ENCODE results near the gene MRPS34.
"Not testable (repeated sequence)": the region's sequence is repeated elsewhere in the genome, so short reads cannot be mapped to it uniquely, and the experiment has no call there.

The MRPS34 gene

DNA sequence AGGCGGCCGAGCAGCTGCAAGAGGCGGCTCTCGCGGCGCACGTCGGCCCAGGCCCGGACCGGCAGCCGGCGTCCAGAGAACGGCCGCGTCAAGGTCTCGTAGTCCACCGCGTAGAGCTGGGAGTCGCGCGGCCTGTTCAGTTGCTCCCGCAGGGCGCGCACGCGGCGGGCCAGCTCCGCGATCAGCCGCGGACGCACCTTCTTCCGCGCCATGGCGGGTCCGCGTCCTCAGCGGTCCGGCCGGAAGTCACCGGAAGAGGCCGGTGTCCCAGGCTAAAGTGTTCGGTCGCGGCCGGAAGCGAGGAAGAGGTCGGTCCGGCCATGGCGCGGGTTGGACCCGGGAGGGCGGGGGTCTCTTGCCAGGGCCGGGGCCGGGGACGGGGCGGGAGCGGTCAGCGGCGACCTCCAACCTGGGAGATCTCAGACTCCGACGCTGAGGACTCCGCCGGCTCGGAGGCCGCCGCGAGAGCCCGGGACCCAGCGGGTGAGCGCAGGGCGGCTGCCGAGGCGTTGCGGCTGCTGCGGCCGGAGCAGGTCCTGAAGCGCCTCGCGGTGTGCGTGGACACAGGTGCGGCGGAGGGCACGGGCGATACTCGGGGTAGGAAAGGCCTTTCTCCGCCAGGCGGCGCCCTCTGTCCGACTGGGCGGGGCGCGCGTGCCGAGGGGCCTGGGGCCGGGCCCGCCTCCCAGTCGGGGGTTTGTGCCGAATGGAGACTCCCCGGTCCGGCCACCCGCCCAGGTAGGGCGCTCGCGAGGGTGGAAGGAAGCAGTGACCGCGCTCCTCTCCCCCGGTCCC, at the start of gene MRPS34:
Gene MRPS34, minus strand, starts transcription at position 227 of the 795 bp plus-strand sequence. Its CDS starts 15 bp downstream, at position 212.
- peak; percentile 90 for DNase-seq

DNA sequence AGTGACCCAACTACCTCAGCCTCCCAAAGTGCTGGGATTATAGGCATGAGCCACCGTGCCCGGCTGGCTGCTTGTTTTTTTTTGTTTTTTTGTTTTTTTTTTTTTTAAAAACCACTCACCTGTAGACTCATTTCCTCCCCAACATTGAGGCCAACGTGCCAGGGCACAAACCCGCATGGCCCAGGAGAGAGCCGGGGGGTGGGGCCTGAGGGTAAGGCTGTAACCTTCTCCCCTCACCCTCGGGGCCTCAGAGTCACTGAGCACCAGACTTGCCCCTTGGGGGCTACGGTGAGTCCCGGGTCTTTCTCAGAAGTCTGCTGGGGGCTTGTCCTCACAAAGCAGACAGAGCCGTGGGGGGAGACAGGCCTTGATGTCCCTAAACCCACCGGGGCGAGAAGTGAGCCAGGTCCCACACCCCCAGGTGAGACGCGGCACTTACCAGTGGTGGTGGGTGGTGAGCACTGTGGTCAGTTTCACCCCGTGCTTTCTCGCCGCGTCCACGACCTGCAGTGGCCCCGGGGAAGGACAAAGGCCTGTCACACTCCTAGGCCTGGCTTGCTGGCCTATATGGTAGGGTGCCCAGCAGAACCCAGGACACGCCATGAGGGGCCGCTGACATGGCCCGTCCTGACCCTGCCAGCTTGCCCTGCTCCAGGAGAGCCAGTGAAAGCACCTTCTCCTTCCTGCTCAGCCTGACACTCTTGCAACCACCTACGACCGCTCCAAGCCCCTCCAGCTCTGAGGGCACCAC, 49.1 kb upstream of the MRPS34 start:
- no peak for DNase-seq

DNA sequence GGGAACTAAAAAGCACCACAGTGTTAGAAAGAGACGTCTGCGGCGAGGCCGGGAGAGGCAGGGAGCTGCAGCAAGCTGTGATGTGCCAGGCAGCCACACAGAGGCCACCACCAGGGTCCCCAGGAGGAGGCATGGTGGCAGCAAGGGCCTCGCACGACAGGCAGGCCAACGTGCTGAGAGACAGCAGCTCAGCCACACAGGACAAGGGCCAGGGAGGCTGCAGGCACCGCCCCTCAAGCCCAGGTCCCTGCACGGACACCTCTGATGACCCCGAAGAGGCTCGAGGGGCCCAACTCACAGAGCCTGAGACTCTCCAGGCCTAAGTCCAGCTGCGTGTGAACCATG, 48.0 kb upstream of the MRPS34 start:
- no peak for DNase-seq

DNA sequence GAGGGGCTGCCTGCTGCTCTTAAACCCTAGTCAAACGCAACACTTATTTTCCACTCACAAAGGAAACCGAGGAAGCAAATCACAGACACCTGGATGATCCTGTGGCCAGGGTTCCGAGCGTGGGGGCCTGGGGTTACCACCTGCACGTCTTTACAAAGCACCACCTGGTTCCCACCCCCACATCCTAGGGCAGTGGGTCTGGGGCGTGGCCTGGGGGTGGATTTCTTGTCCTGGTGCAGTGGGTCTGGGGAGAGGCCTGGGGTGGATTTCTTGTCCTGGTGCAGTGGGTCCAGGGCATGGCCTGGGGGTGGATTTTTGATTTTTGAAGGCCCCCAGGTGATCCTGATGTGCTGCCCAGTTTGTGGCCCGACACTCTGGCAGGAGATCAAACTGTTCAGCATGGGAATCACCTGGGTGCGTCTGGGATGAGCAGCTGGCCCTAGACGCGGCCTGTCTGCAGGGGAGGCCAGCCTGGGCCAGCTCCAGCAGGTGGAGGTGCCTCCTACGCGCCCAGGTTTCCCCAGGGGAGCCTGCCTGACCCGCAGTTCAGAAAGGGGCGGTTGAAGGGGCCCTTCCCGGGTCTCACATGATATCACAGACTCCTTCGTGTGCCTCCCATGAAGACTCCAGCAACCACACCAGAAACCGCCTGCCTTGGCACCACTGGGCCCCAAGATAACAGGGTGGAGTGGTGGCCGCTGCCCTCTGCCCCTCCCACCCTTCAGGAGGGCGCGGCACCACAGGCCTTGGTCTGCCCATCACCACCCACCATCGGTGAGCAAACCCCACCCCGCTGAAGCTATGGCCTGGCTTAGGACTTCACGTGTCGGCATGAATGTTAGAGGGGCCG, 47.4 kb upstream of the MRPS34 start:
- no peak for DNase-seq

DNA sequence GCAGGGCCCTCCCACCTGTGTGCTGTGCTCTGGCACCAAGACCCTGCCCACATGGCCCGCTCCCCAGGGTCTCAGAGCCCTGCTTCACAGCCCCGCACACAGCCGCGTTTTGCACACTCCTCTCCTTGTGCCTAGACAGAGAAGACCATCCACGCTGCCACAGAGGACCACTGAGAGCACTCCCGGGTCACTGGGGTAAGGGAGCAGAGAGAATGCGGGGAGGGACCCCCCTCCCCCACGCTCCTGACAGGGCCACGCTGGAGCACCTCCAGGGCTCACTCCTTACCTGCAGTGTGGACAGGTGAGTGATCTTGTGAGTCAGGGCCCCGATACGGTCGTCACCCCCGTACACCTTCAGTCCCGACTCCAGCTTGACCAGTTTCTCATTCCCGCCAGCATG, 46.7 kb upstream of the MRPS34 start:
- no peak for DNase-seq

DNA sequence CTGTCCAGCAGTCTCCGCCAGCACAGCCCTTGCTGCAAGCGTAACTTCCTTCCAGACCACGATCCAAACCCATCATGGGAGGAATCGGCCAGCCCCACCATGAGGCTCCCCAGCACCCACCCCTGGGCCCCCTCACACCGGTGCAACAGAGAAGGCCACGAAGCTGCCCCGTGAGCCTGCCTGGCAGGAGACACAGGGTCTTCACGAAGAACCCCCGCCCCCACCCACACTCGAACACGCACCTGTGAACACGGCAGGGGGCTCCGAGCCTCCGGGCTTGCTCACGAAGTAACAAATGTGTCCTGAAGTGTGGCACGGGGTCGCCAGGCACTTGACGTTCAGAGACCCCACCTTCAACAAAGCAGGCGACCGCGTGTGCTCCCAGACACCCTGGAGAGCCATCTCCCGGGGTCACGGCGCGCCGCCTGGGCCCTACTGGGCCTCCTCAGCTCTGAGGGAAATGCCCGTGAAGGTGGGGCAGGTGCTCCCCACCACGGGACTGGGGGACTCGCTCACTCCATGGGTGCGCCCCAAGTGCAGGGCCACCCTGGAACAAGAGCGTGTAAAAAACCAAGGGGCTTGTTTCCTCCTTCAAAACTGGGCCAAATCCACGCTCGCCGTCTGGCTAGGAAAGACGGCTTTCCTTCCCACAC, 46.1 kb upstream of the MRPS34 start:
- DNase-seq = no peak

DNA sequence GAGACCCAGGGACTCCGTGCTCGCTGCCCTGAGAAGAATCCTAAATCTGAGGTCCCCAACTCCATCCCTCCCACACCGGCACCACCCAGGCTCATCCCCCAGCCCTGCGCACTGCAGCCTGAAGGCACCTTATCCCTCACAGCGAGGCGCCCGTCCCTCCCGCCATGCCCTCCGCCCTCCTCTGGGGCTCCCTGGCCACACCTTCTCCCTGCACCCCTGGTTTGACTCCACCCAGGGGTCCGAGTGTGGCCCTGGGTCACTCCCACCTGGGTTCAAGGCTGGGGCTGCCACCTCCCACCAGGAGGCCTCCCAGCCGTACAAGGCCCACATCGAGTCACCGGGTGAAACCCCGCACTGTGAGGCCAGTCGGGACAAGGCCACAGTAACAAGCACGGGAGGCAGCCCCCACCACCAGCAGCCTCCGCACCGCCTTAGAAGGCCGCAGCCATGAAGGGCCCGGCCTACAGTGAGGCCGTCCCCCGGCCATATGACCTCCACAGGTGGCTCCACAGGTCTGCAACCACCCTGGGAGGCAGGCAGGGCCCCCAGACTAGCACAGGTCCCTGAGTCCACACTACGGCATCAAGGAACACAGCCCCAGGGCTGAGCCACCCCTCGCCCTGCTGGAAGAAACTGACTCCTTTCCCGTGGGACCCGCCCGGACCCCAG, 45.4 kb upstream of the MRPS34 start:
- DNase-seq = no peak

DNA sequence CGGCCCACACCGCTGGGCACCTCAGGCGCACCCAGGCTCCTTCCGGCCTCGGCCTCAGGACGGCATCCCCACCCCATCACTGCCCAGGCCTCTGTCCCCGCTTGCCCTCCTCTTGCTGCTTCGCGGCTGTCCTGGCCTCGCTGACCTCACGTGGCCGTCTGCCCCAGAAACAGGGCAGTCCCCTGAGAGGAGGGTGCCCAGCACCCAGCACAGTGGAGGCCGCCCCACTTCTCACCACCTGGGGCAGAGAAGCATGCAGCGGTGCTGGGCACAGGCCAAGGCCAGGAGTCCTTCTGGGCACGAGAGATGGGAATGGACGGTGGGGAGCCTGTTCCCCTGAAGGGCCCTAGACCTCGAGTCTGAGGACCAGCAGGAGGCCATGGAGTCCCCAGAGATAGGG, 44.8 kb upstream of the MRPS34 start:
- no peak for DNase-seq

DNA sequence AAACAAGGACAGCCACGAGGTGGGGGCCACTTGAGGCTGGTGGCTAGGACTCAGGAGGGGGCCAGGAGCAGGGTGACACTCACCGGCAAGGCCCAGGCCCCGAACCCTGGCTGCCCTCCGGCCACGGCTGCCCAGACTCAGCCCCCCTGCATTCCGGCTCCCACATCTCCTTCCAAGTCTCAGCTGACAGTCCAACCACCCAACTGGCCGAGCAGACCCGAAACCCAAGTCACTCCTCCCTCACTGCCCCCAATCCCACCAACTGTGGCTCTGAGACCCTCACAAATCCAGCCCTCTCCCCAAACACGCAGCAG, 44.3 kb upstream of the MRPS34 start:
- DNase-seq = no peak

DNA sequence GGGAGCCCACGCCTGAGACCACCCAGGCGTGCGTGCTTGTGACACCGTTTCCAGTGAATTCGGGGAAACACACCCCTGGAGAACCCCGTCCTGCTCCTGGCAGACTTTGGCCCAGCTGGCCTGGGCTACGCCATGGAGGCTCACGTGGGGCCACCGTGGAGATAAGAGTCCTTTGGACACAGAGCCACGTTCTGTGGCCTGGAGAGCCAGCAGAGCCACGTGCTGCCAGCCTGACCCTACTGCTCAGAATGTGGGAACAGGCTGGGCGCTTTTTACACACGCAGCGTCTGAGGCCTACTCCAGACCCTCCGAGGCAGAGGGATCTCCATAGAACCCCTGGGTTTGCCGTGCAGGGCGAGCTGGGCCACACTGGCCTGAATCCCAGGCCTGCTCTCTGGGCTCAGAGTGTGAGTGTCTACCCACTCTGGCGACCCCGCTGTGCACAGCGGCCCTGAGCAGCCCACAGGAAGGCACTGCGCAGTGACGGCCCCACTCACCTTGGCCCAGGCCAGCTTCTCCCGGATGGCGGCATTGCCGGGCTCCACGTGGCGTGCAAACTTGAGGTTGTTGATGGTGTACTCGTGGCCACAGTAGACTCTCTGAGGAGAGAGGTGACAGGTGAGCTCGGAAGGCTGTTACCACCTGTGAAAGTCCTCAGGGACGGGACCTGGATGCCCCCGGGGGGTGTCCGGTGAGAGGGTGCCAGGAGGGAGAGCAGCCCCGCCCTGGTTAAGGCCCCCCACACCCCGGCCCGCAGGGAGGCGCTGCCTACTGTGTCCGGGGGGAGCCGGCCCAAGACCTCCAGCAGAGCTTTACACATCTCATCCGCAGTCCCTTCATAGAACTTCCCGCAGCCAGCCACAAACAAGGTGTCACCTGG, 43.7 kb upstream of the MRPS34 start:
- DNase-seq = no peak

DNA sequence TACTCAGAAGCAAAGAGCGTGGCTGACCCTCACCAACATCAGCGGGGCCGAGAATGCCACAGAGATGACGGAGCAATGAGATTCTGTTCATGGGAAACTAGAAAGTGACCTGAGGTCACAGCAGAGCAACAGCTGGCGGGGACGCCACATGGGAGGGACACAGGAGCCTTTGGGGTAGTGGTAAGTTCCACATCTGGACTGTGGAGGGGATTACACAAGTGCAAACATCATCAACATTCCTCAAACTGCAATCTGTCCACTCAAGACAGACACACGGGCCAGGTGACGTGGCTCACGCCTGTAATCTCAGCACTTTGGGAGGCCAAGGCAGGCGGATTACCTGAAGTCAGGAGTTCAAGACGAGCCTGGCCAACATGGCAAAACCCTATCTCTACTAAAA, 42.5 kb upstream of the MRPS34 start:
- DNase-seq = no peak

DNA sequence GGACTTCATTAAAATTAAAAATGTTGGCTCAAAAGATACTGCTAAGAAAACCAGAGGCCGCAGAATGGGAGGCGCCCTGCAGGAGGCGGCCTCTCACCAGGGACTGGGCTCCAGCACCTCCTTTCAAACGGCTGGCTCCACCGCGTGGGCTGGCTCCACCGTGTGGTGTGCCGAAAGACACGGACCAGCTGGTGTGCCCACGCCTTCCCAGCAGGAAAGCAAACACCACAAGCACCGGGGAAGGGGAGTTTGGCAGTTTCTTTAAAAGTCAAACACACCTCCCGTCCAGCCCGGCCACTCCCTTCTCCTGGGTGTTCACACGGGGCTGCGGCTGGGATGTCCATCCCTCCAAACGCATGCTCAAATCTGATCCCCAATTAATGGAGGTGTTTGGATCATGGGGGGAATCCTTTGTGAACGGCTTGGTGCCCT, 39.8 kb upstream of the MRPS34 start:
- peak; percentile 57 for DNase-seq

DNA sequence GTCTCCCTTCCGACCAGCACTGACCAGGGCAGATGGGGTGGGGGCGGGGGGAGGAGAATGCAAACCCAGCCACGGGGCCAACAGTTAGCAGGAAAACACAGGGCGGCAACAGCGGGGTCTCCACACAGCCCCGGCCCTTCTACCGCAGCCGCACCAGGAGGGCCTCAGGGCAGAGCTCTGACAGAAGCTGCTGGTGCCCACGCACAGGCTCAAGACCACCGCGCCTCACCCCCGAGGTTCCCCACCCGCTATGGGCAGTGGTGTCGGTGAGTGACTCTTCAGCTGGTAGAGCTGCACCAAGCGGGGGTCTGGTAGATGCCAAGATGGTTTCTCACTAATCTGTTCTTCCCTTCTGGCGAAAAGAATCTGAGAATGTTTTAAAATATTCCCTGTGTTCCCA, 37.6 kb upstream of the MRPS34 start:
- DNase-seq = no peak

DNA sequence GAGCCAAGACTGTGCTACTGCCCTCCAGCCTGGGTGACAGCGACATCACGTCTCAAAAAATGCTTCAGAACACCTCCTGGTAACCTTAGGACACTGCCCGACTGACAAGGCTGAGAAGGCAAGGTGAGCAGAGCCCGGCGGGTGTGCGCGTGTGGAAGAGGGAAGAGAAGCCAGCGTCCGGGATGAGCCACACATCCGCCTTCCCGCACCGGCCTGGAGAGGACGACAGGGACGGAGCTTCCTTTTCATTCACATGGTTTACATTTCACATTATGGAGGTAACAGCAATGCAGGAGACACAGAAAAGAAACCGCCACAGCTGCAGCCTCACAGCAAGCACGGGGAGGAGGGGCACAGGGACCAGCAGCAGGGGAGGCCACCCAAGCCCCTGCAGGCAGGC, 37.2 kb upstream of the MRPS34 start:
- DNase-seq = no peak

DNA sequence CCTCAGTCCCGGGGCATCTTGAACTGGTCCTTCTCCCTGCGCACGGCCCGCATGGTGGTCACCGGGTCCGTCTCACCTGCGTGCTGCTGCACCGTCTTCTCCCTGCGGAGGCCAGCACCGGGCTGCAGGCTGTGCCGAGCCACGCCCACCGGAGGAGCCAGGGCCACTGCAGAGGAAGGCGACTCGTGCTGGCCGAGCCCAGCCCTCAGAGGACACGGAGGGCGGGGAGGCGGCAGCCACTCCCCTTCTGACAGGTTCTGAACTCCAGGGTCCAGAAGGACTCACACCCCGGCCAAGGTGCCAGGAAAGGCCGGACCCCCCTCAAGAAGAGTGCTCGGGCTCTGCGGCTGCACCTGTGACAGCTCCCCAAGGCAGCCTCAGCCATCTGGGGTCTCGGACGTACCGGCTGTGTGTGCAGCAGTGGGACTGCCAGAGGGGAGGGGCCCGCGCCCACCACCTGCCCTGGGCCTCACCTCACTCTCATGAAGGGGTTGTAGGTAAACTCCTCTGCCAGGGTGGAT, 36.4 kb upstream of the MRPS34 start:
- DNase-seq = no peak

DNA sequence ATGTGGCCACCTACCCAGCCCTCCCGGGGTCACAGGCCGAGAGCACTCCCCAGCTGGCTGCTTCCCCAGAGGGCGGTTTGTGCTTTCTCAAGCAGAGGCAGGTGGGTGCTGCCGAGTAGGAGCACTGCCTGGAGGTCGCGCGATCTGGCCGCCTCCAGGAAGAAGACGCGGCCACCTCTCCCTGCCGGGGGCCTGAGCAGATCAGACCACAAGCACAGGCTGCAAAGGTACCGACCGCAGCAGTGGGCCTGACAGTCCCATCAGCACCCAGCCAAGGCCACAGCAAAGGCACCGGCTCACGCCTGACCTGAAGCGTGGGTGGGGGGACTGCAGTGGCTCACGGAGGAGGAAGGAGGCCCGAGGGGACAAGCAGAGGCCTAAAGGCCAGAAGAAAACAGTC, 35.8 kb upstream of the MRPS34 start:
- DNase-seq = no peak

DNA sequence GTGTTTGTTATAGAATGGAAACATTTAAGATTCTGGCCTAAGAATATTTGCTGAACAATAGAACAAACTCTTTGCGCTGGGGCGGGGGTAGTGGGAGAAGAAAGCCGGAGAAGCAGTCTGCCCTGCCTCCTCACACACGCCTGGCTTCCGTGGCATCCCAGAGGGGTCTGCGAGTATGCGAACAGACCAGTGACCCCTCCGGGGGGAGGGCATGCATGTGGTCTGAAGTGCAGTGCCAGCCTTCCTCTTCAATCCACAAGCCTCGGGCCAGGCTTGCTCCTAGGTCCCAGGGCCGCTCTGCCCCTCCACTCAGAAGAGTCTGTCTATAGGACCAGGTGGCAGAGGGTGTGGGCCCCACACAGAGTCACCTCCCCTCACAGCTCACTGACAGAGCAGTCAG, 34.7 kb upstream of the MRPS34 start:
- no peak for DNase-seq

DNA sequence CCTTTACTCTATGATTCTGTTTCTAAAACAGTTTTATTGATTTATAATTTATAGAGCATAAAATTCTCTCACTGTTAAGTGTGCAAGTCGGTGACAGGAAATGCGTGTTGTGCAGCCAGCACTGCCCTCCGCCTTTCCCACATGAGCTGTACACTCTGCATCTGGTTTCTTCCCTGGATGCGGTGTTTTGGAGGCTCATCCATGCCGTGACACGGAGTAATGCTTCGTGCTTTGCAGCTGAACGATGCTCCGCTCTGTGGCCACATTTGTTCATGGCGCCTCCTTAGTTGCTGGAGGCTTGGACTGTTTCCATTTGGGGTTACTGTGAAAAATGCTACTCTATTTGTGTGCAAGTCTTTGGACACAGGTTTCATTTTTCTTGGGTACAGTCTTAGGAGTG, 27.8 kb upstream of the MRPS34 start:
- no peak for DNase-seq

DNA sequence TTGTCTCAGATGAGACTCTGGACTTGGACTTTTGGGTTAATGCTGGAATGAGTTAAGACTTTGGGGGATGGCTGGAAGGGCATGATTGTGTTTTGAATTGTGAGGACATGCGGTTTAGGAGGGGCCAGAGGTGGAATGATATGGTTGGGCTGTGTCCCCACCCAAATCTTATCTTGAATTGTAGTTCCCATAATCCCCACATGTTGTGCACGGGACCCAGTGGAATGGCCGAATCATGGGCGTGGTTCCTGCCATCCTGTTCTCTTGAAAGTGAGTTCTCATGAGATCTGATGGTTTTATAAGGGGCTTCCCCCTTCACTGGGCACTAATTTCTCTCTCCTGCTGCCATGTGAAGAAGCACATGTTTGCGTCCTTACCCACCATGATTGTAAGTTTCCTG, 26.3 kb upstream of the MRPS34 start:
- not testable (repeated sequence) for DNase-seq

DNA sequence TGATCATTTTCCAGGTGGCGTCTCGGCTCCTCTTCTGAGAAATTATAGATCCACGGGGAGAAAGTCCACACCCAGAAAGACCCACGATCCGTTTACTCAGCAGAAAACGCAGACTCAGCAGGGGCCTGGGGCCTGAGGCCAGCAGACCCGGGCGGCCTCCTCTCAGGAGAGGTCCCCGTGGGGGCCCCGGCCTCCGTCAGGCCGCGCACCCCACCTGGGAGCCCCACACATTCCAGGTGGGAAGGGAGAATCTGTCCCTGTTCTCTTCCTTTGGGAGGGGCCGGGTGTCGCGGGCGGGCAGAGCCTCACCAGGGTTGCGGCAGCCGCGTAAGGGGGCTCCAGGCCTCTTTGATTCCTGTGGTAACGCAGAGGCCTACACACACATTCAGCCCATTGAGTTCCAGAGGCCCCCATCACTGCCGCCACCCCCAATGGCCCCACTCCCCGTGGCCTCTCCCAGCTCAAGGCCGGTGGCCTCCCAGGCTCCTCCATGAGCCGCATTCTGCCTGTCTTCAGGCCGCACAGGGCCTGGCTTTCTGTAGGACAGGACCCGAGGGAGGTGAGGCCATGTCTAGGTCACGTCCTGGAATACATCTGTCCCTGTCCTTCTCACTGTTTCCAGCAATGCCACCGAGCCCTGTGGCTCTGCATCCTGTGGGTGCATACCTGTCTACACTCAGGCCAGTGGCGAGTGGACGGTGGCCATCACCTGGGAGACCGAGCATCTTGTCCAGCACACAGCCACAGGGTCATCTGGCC, 22.2 kb upstream of the MRPS34 start:
- no peak for DNase-seq

Measured in activated CD4-positive, alpha-beta T cell treated with anti-CD3 and anti-CD28 coated beads, Interleukin-10, Interleukin-2, amounts not matched to agents 100 ng/mL and 50 ng/mL, durations not matched to agents 16 hours and 8 hours (primary cell).